Tibial artery (tissue), 4 donors: ENCODE data around the gene TNFSF8.

Experiments used
- DNase-seq, 2 donors: peaks; one replicate each; pipeline ENCODE4 v3.0.0-alpha.2; 2019
- H3K27ac ChIP-seq, 2 donors: fragments of 200-600 bp; sonication (generic) in 1 of 2; 1 replicate in 1 of 2; 2 replicates in 1 of 2; pipeline ENCODE4 v1.5.1; 2018 to 2019; ENCODE audit warnings: mild to moderate bottlenecking in 1 of 2
- H3K27me3 ChIP-seq, 2 donors: fragments of 200-600 bp; sonication (generic) in 1 of 2; one replicate each; pipeline versions ENCODE4 v1.5.1 to v1.6.0; 2016 to 2019
- H3K36me3 ChIP-seq, 3 donors: fragments of 200-600 bp; sonication (generic) in 2 of 3; one replicate each; pipeline ENCODE4 v1.5.1; 2016 to 2019; ENCODE audit warnings: mild to moderate bottlenecking in 2 of 3
- H3K4me1 ChIP-seq, 4 donors: fragments of 200-600 bp; sonication (generic) in 2 of 4; 1 replicate in 3 of 4; 2 replicates in 1 of 4; pipeline ENCODE4 v1.5.1; 2016 to 2019
- H3K4me3 ChIP-seq, 2 donors: fragments of 200-600 bp; sonication (generic) in 1 of 2; 1 replicate in 1 of 2; 2 replicates in 1 of 2; pipeline ENCODE4 v1.5.1; 2018 to 2019; ENCODE audit warnings: mild to moderate bottlenecking in 2 of 2
- H3K9me3 ChIP-seq, 3 donors: fragments of 200-600 bp; sonication (generic) in 1 of 3; one replicate each; pipeline ENCODE4 v1.5.1; 2016 to 2019
- intact Hi-C: fragments of 100-400 bp; cut with DNase I; formaldehyde crosslinking; loops from one replicate; pipeline ENCODE4 v1.15.0; 2023; ENCODE audit warnings: low total_unique reads
- TF ChIP-seq, protein P1 (sequence below), 2 experiments: fragments of 200-600 bp in 1 of 2; fragments of 450-650 bp in 1 of 2; IDR thresholded peaks; one replicate each; pipeline ENCODE4 v1.5.1; 2017 to 2019; ENCODE audit warnings: antibody characterized with exemption in 2 of 2, mild to moderate bottlenecking in 1 of 2, moderate library complexity in 1 of 2

Gene TNFSF8

GRCh38 chr9:114887963-114888362, 42.4 kb downstream of the TNFSF8 start:
- no peaks in the 10 kb centered on the region for H3K4me1 ChIP-seq
- no peaks in the 10 kb centered on the region for H3K27me3 ChIP-seq
- intact Hi-C loops: no loop called here
- no peak overlapping the region for H3K4me3 ChIP-seq
- no peaks in the 10 kb centered on the region for H3K36me3 ChIP-seq
- no peaks in the 10 kb centered on the region for H3K9me3 ChIP-seq
- DNase-seq: no peak
- TF ChIP-seq, protein P1, sequence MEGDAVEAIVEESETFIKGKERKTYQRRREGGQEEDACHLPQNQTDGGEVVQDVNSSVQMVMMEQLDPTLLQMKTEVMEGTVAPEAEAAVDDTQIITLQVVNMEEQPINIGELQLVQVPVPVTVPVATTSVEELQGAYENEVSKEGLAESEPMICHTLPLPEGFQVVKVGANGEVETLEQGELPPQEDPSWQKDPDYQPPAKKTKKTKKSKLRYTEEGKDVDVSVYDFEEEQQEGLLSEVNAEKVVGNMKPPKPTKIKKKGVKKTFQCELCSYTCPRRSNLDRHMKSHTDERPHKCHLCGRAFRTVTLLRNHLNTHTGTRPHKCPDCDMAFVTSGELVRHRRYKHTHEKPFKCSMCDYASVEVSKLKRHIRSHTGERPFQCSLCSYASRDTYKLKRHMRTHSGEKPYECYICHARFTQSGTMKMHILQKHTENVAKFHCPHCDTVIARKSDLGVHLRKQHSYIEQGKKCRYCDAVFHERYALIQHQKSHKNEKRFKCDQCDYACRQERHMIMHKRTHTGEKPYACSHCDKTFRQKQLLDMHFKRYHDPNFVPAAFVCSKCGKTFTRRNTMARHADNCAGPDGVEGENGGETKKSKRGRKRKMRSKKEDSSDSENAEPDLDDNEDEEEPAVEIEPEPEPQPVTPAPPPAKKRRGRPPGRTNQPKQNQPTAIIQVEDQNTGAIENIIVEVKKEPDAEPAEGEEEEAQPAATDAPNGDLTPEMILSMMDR (IDR thresholded peaks at IDR 0.05): no peak
- H3K27ac ChIP-seq: no peak overlapping the region

DNA sequence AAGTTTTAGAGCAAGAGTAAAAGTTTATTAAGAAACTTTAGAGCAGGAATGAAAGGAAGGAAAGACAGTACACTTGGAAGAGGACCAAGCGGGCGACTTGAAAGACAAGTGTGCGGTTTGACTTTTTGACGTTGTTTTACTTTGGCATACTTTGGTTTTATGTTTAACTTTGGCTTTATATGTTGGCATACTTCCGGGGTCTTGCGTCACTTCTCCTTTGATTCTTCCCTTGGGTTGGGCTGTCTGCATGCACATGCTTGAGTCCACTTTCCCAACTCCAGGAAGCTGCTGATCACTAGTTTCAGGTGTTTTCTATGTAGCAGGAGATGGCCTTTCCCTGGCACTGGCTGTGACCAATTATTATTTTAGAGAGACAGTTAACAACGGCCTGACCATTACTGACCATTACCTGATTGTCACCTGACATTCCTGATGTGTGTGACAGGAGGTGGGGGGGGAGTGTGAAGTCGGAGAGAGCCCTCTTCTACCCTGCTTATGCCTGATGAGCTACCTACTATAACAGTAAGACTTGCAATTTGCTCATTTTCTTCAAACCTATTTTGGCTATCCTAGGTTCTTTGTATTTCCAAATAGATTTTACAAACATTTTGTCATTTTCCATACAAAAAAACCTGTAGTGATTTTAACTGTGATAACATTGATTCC, 45.5 kb downstream of the TNFSF8 start:
- no peaks in the 10 kb centered on the region for H3K9me3 ChIP-seq
- intact Hi-C loops: no loop called here
- no peaks in the 10 kb centered on the region for H3K36me3 ChIP-seq
- no peak for DNase-seq
- TF ChIP-seq, protein P1 (IDR thresholded peaks at IDR 0.05): no peak
- no peaks in the 10 kb centered on the region for H3K4me1 ChIP-seq
- H3K27ac ChIP-seq: no peak overlapping the region
- no peaks in the 10 kb centered on the region for H3K27me3 ChIP-seq
- H3K4me3 ChIP-seq: no peak overlapping the region

DNA sequence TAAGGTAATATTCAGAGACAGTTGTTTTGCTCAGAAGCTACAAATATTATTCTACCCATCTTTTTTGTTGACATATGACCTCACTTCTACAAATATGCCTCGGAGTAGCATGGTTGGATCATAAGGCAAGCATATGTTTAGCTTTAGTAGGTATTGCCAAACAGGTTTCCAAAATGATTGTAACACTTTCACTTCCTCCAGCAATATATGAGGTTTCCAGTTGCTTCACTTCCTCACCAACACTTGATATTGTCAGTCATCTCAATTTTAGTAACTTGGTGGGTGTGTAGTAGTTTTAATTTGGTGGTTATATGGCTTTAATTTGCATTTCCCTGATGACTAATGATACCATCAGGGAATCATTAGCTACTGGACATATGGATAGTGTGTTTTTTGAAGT, 46.7 kb downstream of the TNFSF8 start:
- no peaks in the 10 kb centered on the region for H3K4me1 ChIP-seq
- intact Hi-C loops: no loop called here
- no peak overlapping the region for H3K4me3 ChIP-seq
- H3K9me3 ChIP-seq: no peaks in the 10 kb centered on the region
- DNase-seq: no peak
- no peaks in the 10 kb centered on the region for H3K36me3 ChIP-seq
- TF ChIP-seq, protein P1 (IDR thresholded peaks at IDR 0.05): no peak
- no peaks in the 10 kb centered on the region for H3K27me3 ChIP-seq
- H3K27ac ChIP-seq: no peak overlapping the region

DNA sequence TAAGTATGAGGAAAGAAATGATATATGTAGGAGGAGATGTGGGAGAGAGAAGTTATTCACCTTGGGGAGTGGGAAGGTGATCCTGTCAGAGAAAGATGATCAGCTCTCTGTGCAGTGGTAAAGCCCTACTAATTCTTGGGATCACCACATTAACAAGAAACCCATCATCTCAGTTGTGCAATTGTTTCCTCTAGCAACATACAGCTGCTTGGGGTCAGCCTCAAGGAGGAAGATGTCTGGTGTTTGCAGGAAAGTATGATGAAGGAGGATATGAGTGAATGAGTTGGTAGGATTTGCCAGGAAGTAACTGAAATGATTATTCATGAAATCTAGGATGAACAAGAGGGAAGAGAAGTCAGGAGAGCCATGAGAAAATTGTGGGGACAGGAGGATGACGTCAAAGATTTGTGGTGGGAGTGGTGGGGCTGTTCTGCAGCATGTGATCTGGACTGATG, 50.1 kb downstream of the TNFSF8 start:
- Histone ChIP-seq H3K4me3 (no peak overlapping the region), H3K27ac (no peak overlapping the region), H3K9me3 (no peaks in the 10 kb centered on the region), H3K4me1 (no peaks in the 10 kb centered on the region), H3K27me3 (no peaks in the 10 kb centered on the region), H3K36me3 (no peaks in the 10 kb centered on the region)
- TF ChIP-seq, protein P1 (IDR thresholded peaks at IDR 0.05): no peak
- intact Hi-C loops: no loop called here
- no peak for DNase-seq

DNA sequence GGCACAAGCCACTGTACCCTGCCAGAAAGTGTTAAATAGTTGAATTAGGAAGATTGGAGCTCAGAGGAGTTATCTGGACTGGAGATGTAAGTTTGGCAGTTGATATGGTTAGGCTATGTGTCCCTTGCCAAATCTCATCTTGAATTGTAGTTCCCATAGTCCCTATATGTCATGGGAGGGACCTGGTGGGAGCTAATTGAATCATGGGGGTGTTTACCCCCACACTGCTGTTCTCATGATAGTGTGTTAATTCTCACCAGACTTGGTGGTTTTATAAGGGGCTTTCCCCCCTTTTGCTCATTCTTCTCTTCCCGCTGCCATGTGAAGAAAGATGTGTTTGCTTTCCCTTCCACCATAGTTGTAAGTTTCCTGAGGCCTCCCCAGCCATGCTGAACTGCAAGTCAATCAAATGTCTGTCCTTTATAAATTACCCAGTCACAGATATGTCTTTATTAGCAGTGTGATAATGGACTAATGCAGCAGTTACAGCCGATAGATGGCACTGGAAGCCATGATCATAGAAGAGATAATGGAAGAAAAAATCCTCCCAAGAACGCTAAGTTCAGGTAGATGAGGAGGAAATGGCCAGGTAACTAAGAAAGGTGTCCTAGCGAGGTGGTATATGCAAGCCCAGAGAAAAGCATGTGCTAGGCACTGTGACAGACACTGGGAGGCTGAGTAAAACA, 51.4 kb downstream of the TNFSF8 start:
- Histone ChIP-seq H3K4me1 (no peaks in the 10 kb centered on the region), H3K4me3 (no peak overlapping the region), H3K27ac (no peak overlapping the region), H3K9me3 (no peaks in the 10 kb centered on the region), H3K27me3 (no peaks in the 10 kb centered on the region), H3K36me3 (no peaks in the 10 kb centered on the region)
- intact Hi-C loops: no loop called here
- TF ChIP-seq, protein P1 (IDR thresholded peaks at IDR 0.05): no peak
- no peak for DNase-seq
